Measurements from ENCODE around the gene PILRA. TPM values are rescaled to one million over a fixed set of nuclear protein-coding genes. Genes with fewer than 3 reads are reported as not detected.

Gene PILRA
- total and polyA plus RNA-seq, 2 of the 8 experiments (the other 6 are each of a cell fraction or from before 2014, with no cell fraction given): 7.6 to 10.6 TPM

DNA sequence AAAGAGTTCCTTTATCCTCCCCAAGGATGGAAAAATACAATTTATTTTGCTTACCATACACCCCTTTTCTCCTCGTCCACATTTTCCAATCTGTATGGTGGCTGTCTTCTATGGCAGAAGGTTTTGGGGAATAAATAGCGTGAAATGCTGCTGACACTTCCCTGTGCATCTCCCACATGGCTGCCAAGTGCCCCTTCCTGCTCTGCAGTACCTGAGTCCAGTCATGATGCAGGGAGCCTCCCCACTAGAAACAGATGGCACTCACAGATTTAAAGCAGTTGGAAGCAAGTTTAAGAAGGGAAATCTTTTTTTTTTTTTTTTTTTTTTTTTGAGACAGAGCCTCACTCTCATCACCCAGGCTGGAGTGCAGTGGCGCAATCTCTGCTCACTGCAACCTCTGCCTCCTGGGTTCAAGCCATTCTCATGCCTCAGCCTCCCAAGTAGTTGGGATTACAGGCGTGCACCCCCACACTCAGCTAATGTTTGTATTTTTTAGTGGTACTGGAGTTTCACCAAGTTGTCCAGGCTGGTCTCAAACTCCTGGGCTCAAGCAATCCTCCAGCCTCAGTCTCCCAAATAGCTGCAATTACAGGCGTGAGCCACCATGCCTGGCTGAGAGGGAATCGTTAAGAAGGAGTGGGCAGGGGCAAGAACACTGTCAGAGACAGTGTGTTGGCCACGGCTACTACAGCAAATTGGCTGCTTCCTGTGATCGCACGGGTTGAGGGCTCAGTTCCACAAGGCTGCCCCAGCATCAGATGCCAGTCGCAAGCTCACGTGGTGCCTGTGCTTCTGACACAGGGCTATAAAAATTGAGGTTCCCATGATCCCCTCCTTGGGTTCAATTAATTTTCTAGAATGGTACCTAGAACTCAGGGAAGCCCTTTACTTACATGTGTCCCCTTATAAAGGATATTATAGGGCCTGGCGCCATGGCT lies 5.3 kb upstream of the PILRA start (continued):
- peak; percentile 25 for TF ChIP-seq POLR2AphosphoS5 (IDR thresholded peaks at IDR 0.05; ENCODE audit: low read depth, low read length)
- TF ChIP-seq, protein P1, sequence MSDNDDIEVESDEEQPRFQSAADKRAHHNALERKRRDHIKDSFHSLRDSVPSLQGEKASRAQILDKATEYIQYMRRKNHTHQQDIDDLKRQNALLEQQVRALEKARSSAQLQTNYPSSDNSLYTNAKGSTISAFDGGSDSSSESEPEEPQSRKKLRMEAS (IDR thresholded peaks at IDR 0.05): no peak
- no peak for TF ChIP-seq EZH2 (IDR thresholded peaks at IDR 0.05; ENCODE audit: low read depth, low read length, severe bottlenecking)
- TF ChIP-seq SUZ12 (IDR thresholded peaks at IDR 0.05; ENCODE audit: low read length): no peak
